Uterus (tissue), 2 donors: ENCODE results near the gene TGFA.

Source experiments
- CTCF ChIP-seq, 4 experiments: fragments of 200-600 bp in 2 of 4; fragments of 450-650 bp in 2 of 4; sonication (generic) in 2 of 4; IDR thresholded peaks; one replicate each; pipeline ENCODE4 v1.5.1; 2016 to 2019; ENCODE audit warnings: antibody characterized with exemption in 4 of 4, mild to moderate bottlenecking in 2 of 4, moderate library complexity in 1 of 4
- POLR2A ChIP-seq, 2 donors: fragments of 450-650 bp; IDR thresholded peaks; one replicate each; pipeline ENCODE4 v1.6.1; 2016; ENCODE audit warnings: antibody characterized with exemption in 2 of 2, mild to moderate bottlenecking in 1 of 2, moderate library complexity in 1 of 2

GRCh38 chr2:70574109-70574508, 20.5 kb upstream of the TGFA start:
- no peak for TF ChIP-seq CTCF (IDR thresholded peaks at IDR 0.05)
- TF ChIP-seq POLR2A (IDR thresholded peaks at IDR 0.05) = no peak
